ENCODE data around the gene STMN3.
"Not testable (repeated sequence)": the region's sequence is repeated elsewhere in the genome, so short reads cannot be mapped to it uniquely, and the experiment has no call there.

Gene STMN3

DNA sequence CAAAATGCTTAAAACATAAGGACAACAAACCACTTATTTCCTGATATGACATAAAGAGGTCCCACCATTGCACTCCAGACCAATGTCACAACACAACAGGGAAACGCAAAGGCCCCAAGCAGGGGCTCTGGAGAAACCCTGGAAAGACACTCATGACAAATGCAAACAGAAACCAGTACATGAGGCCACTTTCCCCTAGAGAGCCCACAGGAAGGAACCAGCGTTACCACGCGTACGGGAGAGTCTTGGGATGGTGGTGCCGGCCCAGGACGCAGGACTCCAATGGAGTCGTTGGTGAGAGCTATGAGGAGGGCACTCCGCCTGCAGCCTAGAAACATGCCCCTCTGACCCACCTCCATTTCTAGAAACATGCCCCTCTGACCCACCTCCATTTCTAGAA lies 46.5 kb downstream of the STMN3 start:
- H3K27me3 ChIP-seq (ENCODE audit: control insufficient read depth, insufficient read depth, low read length) = no peaks in the 10 kb centered on the region
- peaks cover 13% of the 10 kb centered on the region for H3K36me3 ChIP-seq (ENCODE audit: control insufficient read depth, low read depth, low read length)
- H3K9ac ChIP-seq (ENCODE audit: low read length) = no peak overlapping the region
- H3K27ac ChIP-seq (ENCODE audit: low read length) = no peak overlapping the region
- H3K4me1 ChIP-seq (ENCODE audit: control insufficient read depth, low read depth, low read length) = no peaks in the 10 kb centered on the region
- H3K9me3 ChIP-seq (ENCODE audit: control insufficient read depth, low read depth, low read length) = no peaks in the 10 kb centered on the region
- no peak overlapping the region for H3K4me3 ChIP-seq (ENCODE audit: low read length)

DNA sequence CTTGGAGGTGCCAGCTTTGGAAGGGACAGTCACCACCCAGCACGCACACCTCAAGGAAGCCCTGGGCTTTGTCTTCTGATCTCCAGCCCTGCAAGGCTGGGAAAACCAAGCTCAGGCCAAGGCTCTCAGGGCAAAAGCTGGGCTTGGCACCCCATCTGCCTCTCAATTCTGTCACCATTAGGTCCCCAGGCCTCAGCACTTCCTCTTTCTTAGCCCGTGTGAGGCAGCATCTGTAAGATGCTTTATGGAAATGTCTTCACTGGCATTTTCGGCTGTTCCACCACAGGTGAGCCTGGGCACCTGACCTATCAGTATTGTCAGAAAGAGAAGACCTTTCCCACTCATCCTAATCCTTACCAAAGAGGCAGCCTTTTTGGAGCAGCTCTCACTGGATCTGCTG lies 50.9 kb downstream of the STMN3 start:
- H3K4me3 ChIP-seq (ENCODE audit: low read length) = no peak overlapping the region

GRCh38 chr20:63601679-63602078 lies 51.5 kb downstream of the STMN3 start:
- H3K36me3 ChIP-seq (ENCODE audit: control insufficient read depth, low read depth, low read length) = peaks cover 28% of the 10 kb centered on the region
- H3K4me3 ChIP-seq (ENCODE audit: low read length); H3K27ac ChIP-seq (ENCODE audit: low read length); H3K9ac ChIP-seq (ENCODE audit: low read length); H3K27me3 ChIP-seq (ENCODE audit: control insufficient read depth, insufficient read depth, low read length); H3K9me3 ChIP-seq (ENCODE audit: control insufficient read depth, low read depth, low read length); H3K4me1 ChIP-seq (ENCODE audit: control insufficient read depth, low read depth, low read length): not testable (repeated sequence)

More for the DNA sequence above, 50.9 kb downstream of the STMN3 start:
- H3K9me3 ChIP-seq (ENCODE audit: control insufficient read depth, low read depth, low read length) = no peaks in the 10 kb centered on the region
- H3K9ac ChIP-seq (ENCODE audit: low read length) = no peak overlapping the region
- no peaks in the 10 kb centered on the region for H3K4me1 ChIP-seq (ENCODE audit: control insufficient read depth, low read depth, low read length)
- peaks cover 28% of the 10 kb centered on the region for H3K36me3 ChIP-seq (ENCODE audit: control insufficient read depth, low read depth, low read length)
- H3K27ac ChIP-seq (ENCODE audit: low read length) = no peak overlapping the region
- no peaks in the 10 kb centered on the region for H3K27me3 ChIP-seq (ENCODE audit: control insufficient read depth, insufficient read depth, low read length)

DNA sequence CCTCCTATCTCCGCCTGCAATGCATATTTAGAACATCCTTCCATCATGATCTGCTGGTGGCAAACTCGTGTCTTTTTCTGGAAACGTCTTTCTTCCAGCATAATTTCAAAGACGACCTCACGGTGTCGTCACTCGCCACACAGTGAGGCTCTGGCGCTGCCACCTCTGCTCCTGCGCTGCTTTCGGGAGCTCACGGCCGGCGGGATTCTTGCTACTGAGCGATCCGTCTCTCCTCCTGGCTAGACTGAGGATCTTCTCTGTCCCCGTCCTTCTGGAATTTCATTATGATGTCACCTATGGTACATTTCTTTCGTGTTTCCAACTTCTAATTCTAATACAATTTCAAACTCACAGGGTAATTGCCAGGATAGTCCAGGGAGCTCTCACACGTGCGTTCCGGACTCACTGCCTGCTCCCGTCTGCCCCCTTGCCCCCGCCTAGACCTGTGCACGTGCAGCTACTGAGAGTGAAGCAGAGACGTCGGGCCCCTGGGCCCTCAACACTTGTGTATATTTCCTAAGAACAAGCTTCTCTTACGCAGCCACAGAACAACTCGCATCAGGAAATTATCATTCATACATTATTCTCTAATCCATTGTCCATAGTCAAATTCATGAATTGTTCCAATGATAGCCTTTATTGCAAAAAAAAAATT lies 53.7 kb downstream of the STMN3 start:
- Histone ChIP-seq H3K4me1 (ENCODE audit: control insufficient read depth, low read depth, low read length) (no peaks in the 10 kb centered on the region), H3K36me3 (ENCODE audit: control insufficient read depth, low read depth, low read length) (peaks cover 28% of the 10 kb centered on the region), H3K27ac (ENCODE audit: low read length) (no peak overlapping the region), H3K9me3 (ENCODE audit: control insufficient read depth, low read depth, low read length) (no peaks in the 10 kb centered on the region), H3K4me3 (ENCODE audit: low read length) (no peak overlapping the region), H3K9ac (ENCODE audit: low read length) (no peak overlapping the region), H3K27me3 (ENCODE audit: control insufficient read depth, insufficient read depth, low read length) (no peaks in the 10 kb centered on the region)

- Histone ChIP-seq H3K4me3 (ENCODE audit: low read length) (no peak overlapping the region), H3K27ac (ENCODE audit: low read length) (no peak overlapping the region), H3K27me3 (ENCODE audit: control insufficient read depth, insufficient read depth, low read length) (no peaks in the 10 kb centered on the region), H3K4me1 (ENCODE audit: control insufficient read depth, low read depth, low read length) (no peaks in the 10 kb centered on the region), H3K9ac (ENCODE audit: low read length) (no peak overlapping the region), H3K36me3 (ENCODE audit: control insufficient read depth, low read depth, low read length) (peaks cover 28% of the 10 kb centered on the region), H3K9me3 (ENCODE audit: control insufficient read depth, low read depth, low read length) (no peaks in the 10 kb centered on the region)
Measured at GRCh38 chr20:63598479-63599395, 54.5 kb downstream of the STMN3 start.

- Histone ChIP-seq H3K4me1 (ENCODE audit: control insufficient read depth, low read depth, low read length) (no peaks in the 10 kb centered on the region), H3K27me3 (ENCODE audit: control insufficient read depth, insufficient read depth, low read length) (no peaks in the 10 kb centered on the region), H3K9ac (ENCODE audit: low read length) (no peak overlapping the region), H3K9me3 (ENCODE audit: control insufficient read depth, low read depth, low read length) (no peaks in the 10 kb centered on the region), H3K4me3 (ENCODE audit: low read length) (no peak overlapping the region), H3K27ac (ENCODE audit: low read length) (no peak overlapping the region), H3K36me3 (ENCODE audit: control insufficient read depth, low read depth, low read length) (peaks cover 26% of the 10 kb centered on the region)
Measured at GRCh38 chr20:63597651-63598478, 55.4 kb downstream of the STMN3 start.

DNA sequence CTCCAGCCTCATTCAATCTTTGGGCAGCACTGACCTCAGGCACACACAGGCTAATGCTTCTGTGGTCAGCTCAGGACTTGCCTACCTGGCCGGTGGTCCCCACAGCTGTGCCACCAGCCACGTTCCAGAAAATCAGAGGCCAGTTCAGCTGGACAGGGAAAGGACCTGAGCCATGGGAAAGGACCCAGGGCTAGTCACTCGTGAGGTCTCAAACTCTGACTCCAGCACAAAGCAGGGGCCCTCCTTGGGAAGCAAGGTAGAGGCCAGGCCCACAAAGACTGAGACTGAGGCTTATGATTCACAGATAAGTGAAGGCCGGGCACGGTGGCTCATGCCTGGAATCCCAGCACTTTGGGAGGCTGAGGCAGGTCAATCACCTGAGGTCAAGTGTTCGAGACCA lies 56.8 kb downstream of the STMN3 start:
- no peak overlapping the region for H3K4me3 ChIP-seq (ENCODE audit: low read length)
- no peaks in the 10 kb centered on the region for H3K4me1 ChIP-seq (ENCODE audit: control insufficient read depth, low read depth, low read length)
- H3K36me3 ChIP-seq (ENCODE audit: control insufficient read depth, low read depth, low read length) = peaks cover 21% of the 10 kb centered on the region
- no peaks in the 10 kb centered on the region for H3K9me3 ChIP-seq (ENCODE audit: control insufficient read depth, low read depth, low read length)
- no peak overlapping the region for H3K9ac ChIP-seq (ENCODE audit: low read length)
- H3K27me3 ChIP-seq (ENCODE audit: control insufficient read depth, insufficient read depth, low read length) = no peaks in the 10 kb centered on the region
- H3K27ac ChIP-seq (ENCODE audit: low read length) = no peak overlapping the region

GRCh38 chr20:63595416-63596127 lies 57.7 kb downstream of the STMN3 start:
- Histone ChIP-seq H3K9me3 (ENCODE audit: control insufficient read depth, low read depth, low read length) (no peaks in the 10 kb centered on the region), H3K27ac (ENCODE audit: low read length) (no peak overlapping the region), H3K4me3 (ENCODE audit: low read length) (no peak overlapping the region), H3K9ac (ENCODE audit: low read length) (no peak overlapping the region), H3K36me3 (ENCODE audit: control insufficient read depth, low read depth, low read length) (peaks cover 19% of the 10 kb centered on the region), H3K27me3 (ENCODE audit: control insufficient read depth, insufficient read depth, low read length) (no peaks in the 10 kb centered on the region), H3K4me1 (ENCODE audit: control insufficient read depth, low read depth, low read length) (no peaks in the 10 kb centered on the region)

- H3K27me3 ChIP-seq (ENCODE audit: control insufficient read depth, insufficient read depth, low read length) = no peaks in the 10 kb centered on the region
- H3K27ac ChIP-seq (ENCODE audit: low read length) = no peak overlapping the region
- no peak overlapping the region for H3K9ac ChIP-seq (ENCODE audit: low read length)
- peaks cover 16% of the 10 kb centered on the region for H3K36me3 ChIP-seq (ENCODE audit: control insufficient read depth, low read depth, low read length)
- H3K4me3 ChIP-seq (ENCODE audit: low read length) = no peak overlapping the region
- no peaks in the 10 kb centered on the region for H3K9me3 ChIP-seq (ENCODE audit: control insufficient read depth, low read depth, low read length)
- H3K4me1 ChIP-seq (ENCODE audit: control insufficient read depth, low read depth, low read length) = no peaks in the 10 kb centered on the region
Measured at GRCh38 chr20:63594043-63594561, 59.1 kb downstream of the STMN3 start.

- H3K36me3 ChIP-seq (ENCODE audit: control insufficient read depth, low read depth, low read length) = peaks cover 14% of the 10 kb centered on the region
- H3K9ac ChIP-seq (ENCODE audit: low read length) = no peak overlapping the region
- no peaks in the 10 kb centered on the region for H3K27me3 ChIP-seq (ENCODE audit: control insufficient read depth, insufficient read depth, low read length)
- no peaks in the 10 kb centered on the region for H3K9me3 ChIP-seq (ENCODE audit: control insufficient read depth, low read depth, low read length)
- no peaks in the 10 kb centered on the region for H3K4me1 ChIP-seq (ENCODE audit: control insufficient read depth, low read depth, low read length)
- no peak overlapping the region for H3K27ac ChIP-seq (ENCODE audit: low read length)
- H3K4me3 ChIP-seq (ENCODE audit: low read length) = no peak overlapping the region
Measured at GRCh38 chr20:63592661-63593060, 60.6 kb downstream of the STMN3 start.
